H1 (cell line): ENCODE data around the gene FADS2.

Experiments used
- CEBPB ChIP-seq: IDR thresholded peaks from 2 replicates; pipeline ENCODE4 v1.6.1; 2012; ENCODE audit warnings: low read depth, low read length
- GABPA ChIP-seq: IDR thresholded peaks from 2 replicates; pipeline ENCODE4 v1.6.1; 2011; ENCODE audit warnings: mild to moderate bottlenecking, low read length, moderate library complexity, borderline replicate concordance; ENCODE audit not compliant: insufficient read depth
- JUND ChIP-seq: IDR thresholded peaks from 2 replicates; pipeline ENCODE4 v1.6.1; 2011; ENCODE audit warnings: mild to moderate bottlenecking, improper control_type of control experiment, low read length

DNA sequence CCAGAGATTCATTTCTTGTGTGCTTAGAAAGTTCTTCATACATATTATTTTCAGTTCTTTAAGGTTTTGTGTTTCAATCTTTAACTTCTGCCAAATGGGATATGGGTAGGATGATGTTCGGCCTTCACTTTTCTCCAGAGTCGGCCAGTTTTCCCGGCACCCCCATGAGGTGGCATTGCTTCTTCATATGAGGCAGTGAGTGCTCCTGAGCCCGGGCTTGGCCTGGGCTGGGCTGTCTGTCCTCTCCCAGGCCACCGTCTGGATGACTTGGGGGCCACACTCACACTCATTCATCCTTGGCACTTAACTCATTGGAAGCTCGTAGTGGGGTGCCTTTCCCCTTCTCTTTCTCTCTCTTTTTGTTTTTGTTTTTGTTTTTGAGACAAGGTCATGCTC is 23.8 kb downstream of the FADS2 start:
- TF ChIP-seq CEBPB (no peak), JUND (no peak), GABPA (no peak)
